Neuronal stem cell (in vitro differentiated cells): Measurements from ENCODE around the gene ZBTB45.

Experiments
- DNase-seq: peaks from one replicate; pipeline ENCODE4 v3.0.0-alpha.2; 2013; ENCODE audit warnings: low spot score
- H2AFZ ChIP-seq: one replicate; pipeline ENCODE4 v1.6.1; 2013; ENCODE audit warnings: mild to moderate bottlenecking, low read length, inconsistent platforms
- H2AK5ac ChIP-seq: 2 replicates; pipeline ENCODE4 v1.6.1; 2013; ENCODE audit warnings: low read depth, mild to moderate bottlenecking, inconsistent platforms, low read length, moderate library complexity, mixed read lengths
- H2BK120ac ChIP-seq: 2 replicates; pipeline ENCODE4 v1.6.1; 2013; ENCODE audit warnings: low read depth, mild to moderate bottlenecking, inconsistent platforms, low read length, moderate library complexity, mixed read lengths
- H2BK12ac ChIP-seq: one replicate; pipeline ENCODE4 v1.6.1; 2013; ENCODE audit warnings: low read length, inconsistent platforms
- H2BK15ac ChIP-seq: 2 replicates; pipeline ENCODE4 v1.6.1; 2013; ENCODE audit warnings: mild to moderate bottlenecking, low read length, inconsistent platforms, mixed read lengths
- H2BK5ac ChIP-seq: one replicate; pipeline ENCODE4 v1.6.1; 2013; ENCODE audit warnings: inconsistent platforms, mild to moderate bottlenecking, low read length, moderate library complexity
- H3K14ac ChIP-seq: one replicate; pipeline ENCODE4 v1.6.1; 2013; ENCODE audit warnings: low read length, inconsistent platforms
- H3K18ac ChIP-seq: 2 replicates; pipeline ENCODE4 v1.6.1; 2013; ENCODE audit warnings: low read length, inconsistent platforms
- H3K23ac ChIP-seq: 2 replicates; pipeline ENCODE4 v1.6.1; 2013; ENCODE audit warnings: low read depth, mild to moderate bottlenecking, mixed read lengths, low read length, inconsistent platforms; ENCODE audit not compliant: poor library complexity
- H3K27ac ChIP-seq: replicated peaks from 3 replicates; pipeline ENCODE4 v1.5.1; 2013; ENCODE audit warnings: low read length, inconsistent platforms
- H3K27me3 ChIP-seq, 3 experiments: 2 replicates each; pipeline ENCODE4 v1.6.1; 2013; ENCODE audit warnings: low read length in 3 of 3, mild to moderate bottlenecking in 2 of 3, inconsistent platforms in 1 of 3, low read depth in 1 of 3, mixed read lengths in 1 of 3, moderate library complexity in 1 of 3; ENCODE audit not compliant: control insufficient read depth in 3 of 3, insufficient read depth in 3 of 3
- H3K36me3 ChIP-seq, 2 donors: replicated peaks in 1 of 2; 2 replicates each; pipeline ENCODE4 v1.6.1; 2013; ENCODE audit warnings: low read length in 2 of 2; ENCODE audit not compliant: control insufficient read depth in 2 of 2, insufficient read depth in 2 of 2
- H3K4ac ChIP-seq: 2 replicates; pipeline ENCODE4 v1.6.1; 2013; ENCODE audit warnings: inconsistent platforms, mild to moderate bottlenecking, low read length, moderate library complexity
- H3K4me1 ChIP-seq, 2 donors: 1 replicate in 1 of 2; 2 replicates in 1 of 2; pipeline ENCODE4 v1.6.1; 2013; ENCODE audit warnings: low read length in 2 of 2, low read depth in 1 of 2; ENCODE audit not compliant: control insufficient read depth in 2 of 2, insufficient read depth in 1 of 2
- H3K4me2 ChIP-seq: one replicate; pipeline ENCODE4 v1.6.1; 2013; ENCODE audit warnings: mild to moderate bottlenecking, low read length, inconsistent platforms; ENCODE audit not compliant: insufficient read depth, poor library complexity, severe bottlenecking
- H3K4me3 ChIP-seq, 2 donors: 2 replicates each; pipeline ENCODE4 v1.5.1; 2013; ENCODE audit warnings: low read length in 2 of 2, mild to moderate bottlenecking in 2 of 2, inconsistent platforms in 1 of 2, moderate library complexity in 1 of 2
- H3K79me1 ChIP-seq: one replicate; pipeline ENCODE4 v1.6.1; 2013; ENCODE audit warnings: low read depth, mild to moderate bottlenecking, inconsistent platforms, low read length, moderate library complexity
- H3K9ac ChIP-seq: one replicate; pipeline ENCODE4 v1.6.1; 2013; ENCODE audit warnings: mild to moderate bottlenecking, low read depth, low read length, inconsistent platforms; ENCODE audit not compliant: poor library complexity
- H3K9me3 ChIP-seq, 2 donors: replicated peaks in 1 of 2; 2 replicates each; pipeline versions ENCODE3 to v1.6.1; 2013; ENCODE audit warnings: low read length in 2 of 2, mild to moderate bottlenecking in 2 of 2, inconsistent platforms in 1 of 2, low read depth in 1 of 2, mixed read lengths in 1 of 2, moderate library complexity in 1 of 2; ENCODE audit not compliant: control insufficient read depth in 2 of 2, insufficient read depth in 1 of 2
- H4K8ac ChIP-seq: one replicate; pipeline ENCODE4 v1.6.1; 2013; ENCODE audit warnings: low read depth, mild to moderate bottlenecking, inconsistent platforms, low read length, moderate library complexity
- H4K91ac ChIP-seq: one replicate; pipeline ENCODE4 v1.6.1; 2013; ENCODE audit warnings: low read length, low read depth, mild to moderate bottlenecking, inconsistent platforms; ENCODE audit not compliant: poor library complexity
- WGBS, 2 donors: extraction: QIAGEN DNeasy Blood & Tissue Kit; methylation state at CpG; one replicate each; pipeline ENCODE4 v1.1.7; 2013; ENCODE audit warnings: missing lambda C conversion rate in 2 of 2, mixed read lengths in 1 of 2; ENCODE audit not compliant: insufficient read length in 2 of 2, insufficient replicate concordance in 1 of 2; ENCODE audit errors: extremely low coverage in 2 of 2; 5-methylcytosine and 5-hydroxymethylcytosine counted together

ZBTB45 gene

DNA sequence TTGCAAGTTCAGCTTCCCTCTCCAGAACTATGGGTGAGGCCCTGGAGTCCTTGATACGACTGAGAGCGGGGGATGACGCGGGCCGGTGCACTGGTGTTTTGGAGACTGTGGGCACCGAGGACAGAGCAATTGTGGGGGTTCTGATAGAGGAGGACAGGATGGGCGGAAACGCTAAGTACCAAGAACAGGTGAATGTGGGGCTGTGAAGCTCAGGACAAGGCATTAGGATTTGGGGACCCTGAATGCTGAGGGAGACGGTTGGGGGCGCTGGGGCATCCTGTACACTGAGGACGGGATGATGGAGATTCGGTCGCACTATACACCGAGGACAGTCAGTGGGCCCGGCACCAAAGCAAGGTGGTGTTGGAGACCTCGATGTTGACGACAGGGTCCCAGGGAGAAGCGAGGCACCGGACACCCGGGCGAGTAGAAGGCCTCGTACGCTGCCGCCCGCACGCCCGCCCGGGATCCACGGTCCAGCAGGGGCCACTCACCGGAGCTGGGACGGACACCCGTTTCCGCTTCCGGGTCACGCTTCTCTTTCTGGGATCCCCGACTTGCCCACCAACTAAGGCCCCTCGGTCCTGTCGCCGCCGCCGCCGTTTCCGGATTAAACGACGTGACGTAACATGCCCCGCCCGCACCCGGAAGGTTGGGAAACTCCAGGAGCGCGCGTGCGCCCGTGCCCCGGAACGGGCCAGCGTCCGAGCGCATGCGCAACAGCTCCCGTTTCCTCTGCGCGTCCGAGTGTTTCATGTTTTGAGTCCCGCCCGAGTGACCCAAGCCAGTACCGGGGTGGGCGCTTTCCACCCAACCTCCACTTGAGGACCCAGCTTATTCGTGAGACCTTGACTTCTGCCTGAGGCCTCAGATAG is 35.1 kb upstream of the ZBTB45 start, which contains the start of gene CHMP2A:
CHMP2A (minus strand) TSS at position 612 of the 875 bp plus-strand sequence. CDS start 893 bp downstream, outside the sequence.
- no peaks in the 10 kb centered on the region for H3K27me3 ChIP-seq
- no peak within 1 kb of the TSS for H4K8ac ChIP-seq
- H3K9ac ChIP-seq = peak within 1 kb of the TSS; percentile 94
- peaks cover 44 to 58% of the 10 kb centered on the region in 2 donors for H3K36me3 ChIP-seq
- peak within 1 kb of the TSS; percentile 87 for H2AK5ac ChIP-seq
- peak within 1 kb of the TSS; percentile 90 for H3K23ac ChIP-seq
- H3K4ac ChIP-seq = peak within 1 kb of the TSS; percentile 81
- no peak within 1 kb of the TSS for H2BK12ac ChIP-seq
- no peak within 1 kb of the TSS for H2BK15ac ChIP-seq
- no CpG with 5 or more reads among the region's 69 CpGs for WGBS, 2 donors
- H3K4me1 ChIP-seq = peaks cover 10 to 21% of the 10 kb centered on the region in 2 donors
- DNase-seq = peak; percentile 97
- peak within 1 kb of the TSS; percentile 58 to 90 for H3K4me3 ChIP-seq
- peak within 1 kb of the TSS; percentile 14 for H4K91ac ChIP-seq
- H3K4me2 ChIP-seq = peak within 1 kb of the TSS; percentile 81
- H2AFZ ChIP-seq = peak within 1 kb of the TSS; percentile 81
- H2BK120ac ChIP-seq = peak within 1 kb of the TSS; percentile 85
- no peak within 1 kb of the TSS for H2BK5ac ChIP-seq
- H3K18ac ChIP-seq = peak within 1 kb of the TSS; percentile 92
- no peaks in the 10 kb centered on the region for H3K9me3 ChIP-seq
- peak within 1 kb of the TSS; percentile 96 for H3K27ac ChIP-seq
- H3K79me1 ChIP-seq = peaks cover 6% of the 10 kb centered on the region
- H3K14ac ChIP-seq = peak within 1 kb of the TSS; percentile 49

DNA sequence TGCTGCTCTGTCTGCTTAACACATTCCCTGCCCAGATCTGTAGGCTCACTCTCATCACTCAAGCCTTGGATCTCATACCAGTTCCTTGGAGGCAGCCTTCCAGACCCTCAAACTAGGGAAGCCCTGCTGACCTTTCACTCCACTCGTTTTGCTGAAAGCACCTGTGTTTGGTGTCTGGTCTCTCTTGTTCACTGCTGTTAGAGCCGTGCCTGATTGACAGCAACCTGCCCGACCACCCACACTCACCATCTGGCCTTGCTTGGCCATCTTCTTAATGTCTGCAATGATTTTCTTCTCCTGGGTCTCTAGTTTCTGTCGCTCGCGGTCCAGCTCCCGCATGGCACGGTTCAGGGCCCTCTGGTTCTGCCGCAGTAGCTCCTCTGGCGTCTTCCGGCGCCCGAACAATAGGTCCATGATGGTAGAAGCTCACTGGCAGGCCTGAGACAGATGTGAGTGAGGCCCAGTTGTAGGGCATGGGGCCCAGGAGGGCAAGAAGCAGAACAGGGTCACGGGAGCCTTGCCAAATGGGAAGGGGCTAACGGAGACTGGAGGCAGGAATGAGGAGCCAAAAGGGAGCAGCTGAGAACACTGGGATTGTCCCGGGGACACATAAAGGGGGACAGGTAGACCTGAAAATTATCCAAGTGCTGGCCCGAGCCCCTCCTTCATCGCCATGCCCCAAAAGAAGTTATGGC is 34.3 kb upstream of the ZBTB45 start:
- H3K4ac ChIP-seq = no peak overlapping the region
- no peak overlapping the region for H2BK120ac ChIP-seq
- no peak overlapping the region for H3K14ac ChIP-seq
- WGBS, 2 donors = no CpG with 5 or more reads among the region's 18 CpGs
- peak overlapping the region; percentile 94 for H3K9ac ChIP-seq
- H3K36me3 ChIP-seq = peaks cover 52 to 66% of the 10 kb centered on the region in 2 donors
- no peak overlapping the region for H4K91ac ChIP-seq
- H2AK5ac ChIP-seq = no peak overlapping the region
- H3K27ac ChIP-seq = peak overlapping the region; percentile 85
- DNase-seq = no peak
- peaks cover 9 to 19% of the 10 kb centered on the region in 2 donors for H3K4me1 ChIP-seq
- H3K79me1 ChIP-seq = peaks cover 13% of the 10 kb centered on the region
- H3K23ac ChIP-seq = no peak overlapping the region
- no peak overlapping the region for H3K18ac ChIP-seq
- no peak overlapping the region for H2BK5ac ChIP-seq
- H3K9me3 ChIP-seq = no peaks in the 10 kb centered on the region
- H2BK12ac ChIP-seq = no peak overlapping the region
- peak overlapping the region; percentile 58 to 90 for H3K4me3 ChIP-seq
- H4K8ac ChIP-seq = no peak overlapping the region
- peak overlapping the region; percentile 81 for H3K4me2 ChIP-seq
- no peaks in the 10 kb centered on the region for H3K27me3 ChIP-seq
- no peak overlapping the region for H2BK15ac ChIP-seq
- no peak overlapping the region for H2AFZ ChIP-seq

DNA sequence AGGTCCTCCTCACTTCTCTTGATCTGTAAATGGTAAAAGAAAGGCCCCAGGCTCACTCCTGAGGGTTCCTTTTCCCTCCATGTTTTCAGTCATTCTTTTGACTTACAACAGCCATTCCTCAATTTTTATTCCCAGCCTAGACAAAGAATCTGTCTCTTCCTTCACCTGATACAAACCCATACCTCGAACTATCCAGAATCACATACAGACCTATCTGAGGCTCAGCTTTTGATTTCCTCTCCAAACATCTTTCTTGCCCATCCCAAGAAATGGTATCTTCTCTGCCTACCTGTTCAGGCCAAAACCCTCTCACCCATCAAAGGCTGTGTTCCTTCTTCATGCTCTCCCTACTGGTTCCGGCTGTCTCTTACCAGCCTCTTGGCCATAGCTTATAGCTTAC is 33.0 kb upstream of the ZBTB45 start:
- Histone ChIP-seq H3K4me1 (peaks cover 9 to 19% of the 10 kb centered on the region in 2 donors), H4K91ac (no peak overlapping the region), H2AK5ac (no peak overlapping the region), H3K4ac (no peak overlapping the region), H3K18ac (no peak overlapping the region), H3K4me3 (no peak overlapping the region), H3K9me3 (no peaks in the 10 kb centered on the region), H3K23ac (no peak overlapping the region), H2BK15ac (no peak overlapping the region), H4K8ac (no peak overlapping the region), H2BK120ac (no peak overlapping the region), H3K4me2 (no peak overlapping the region), H3K36me3 (peaks cover 64 to 79% of the 10 kb centered on the region in 2 donors), H2AFZ (no peak overlapping the region), H3K79me1 (peaks cover 18% of the 10 kb centered on the region), H2BK5ac (no peak overlapping the region), H3K27ac (no peak overlapping the region), H3K14ac (no peak overlapping the region), H2BK12ac (no peak overlapping the region), H3K27me3 (no peaks in the 10 kb centered on the region), H3K9ac (no peak overlapping the region)
- WGBS, 2 donors = no CpG with 5 or more reads among the region's 2 CpGs
- no peak for DNase-seq
